GM12878 (cell line): Measurements from ENCODE around the gene TUBA1B. TPM values are rescaled to one million over a fixed set of nuclear protein-coding genes. Genes with fewer than 3 reads are reported as not detected.

Experiments
- ATAC-seq: fragments of 200-7000 bp; cut with Tn5 transposase; 3 replicates; pipeline ENCODE4 v1.9.1; 2020; ENCODE audit warnings: mild to moderate bottlenecking, moderate library complexity
- BruUV-seq: library from RNA; stranded (reverse); fragments of 400-500 nt; replicated peaks from 2 replicates; lab custom pipeline; 2021; lab: Mats Ljungman, UMichigan
- CTCF ChIA-PET: fragments of 300-600 bp; sonication (Branson Sonifier 250); formaldehyde crosslinking; extraction: SDS; loops from one replicate; lab custom pipeline; 2021; ENCODE audit warnings: inconsistent platforms; lab: Yijun Ruan, JAX
- POLR2A ChIA-PET: fragments of 350-600 bp; formaldehyde crosslinking; extraction: SDS; loops from one replicate; lab custom pipeline; 2021; ENCODE audit warnings: inconsistent platforms; lab: Charles Lee
- RAD21 ChIA-PET: fragments of 300-600 bp; sonication (Branson Sonifier 250); formaldehyde crosslinking; loops from one replicate; lab custom pipeline; 2023; ENCODE audit warnings: antibody characterized with exemption; ENCODE audit not compliant: unreplicated experiment; lab: Charles Lee
- SMC1A ChIA-PET: fragments of 300-600 bp; sonication (Branson Sonifier 250); formaldehyde crosslinking; loops from one replicate; lab custom pipeline; 2023; ENCODE audit not compliant: unreplicated experiment, uncharacterized antibody; lab: Charles Lee
- DNase-seq: peaks from one replicate; pipeline ENCODE4 v3.0.0-alpha.2; 2011; ENCODE audit warnings: low read depth, low spot score
- FAIRE-seq: peaks from 3 replicates; lab custom pipeline; 2011; peaks lifted over from hg19 to GRCh38; lab: Jason Lieb, UNC
- H2AFZ ChIP-seq: 2 replicates; pipeline ENCODE4 v1.6.0; 2011; ENCODE audit warnings: low read depth, low read length, control low read depth; ENCODE audit not compliant: control insufficient read depth
- H3K27ac ChIP-seq: 2 replicates; pipeline ENCODE4 v1.5.1; 2011; ENCODE audit warnings: control low read depth; ENCODE audit not compliant: control insufficient read depth, insufficient read depth
- H3K27me3 ChIP-seq, 2 experiments: replicated peaks in 1 of 2; 2 replicates each; pipeline versions ENCODE4 v1.6.0 to v1.6.1; 2011; ENCODE audit warnings: low read length in 1 of 2; ENCODE audit not compliant: control insufficient read depth in 2 of 2, insufficient read depth in 2 of 2
- H3K36me3 ChIP-seq, 2 experiments: 2 replicates each; pipeline ENCODE4 v1.5.1; 2011; ENCODE audit warnings: low read length in 1 of 2; ENCODE audit not compliant: control insufficient read depth in 2 of 2, insufficient read depth in 2 of 2
- H3K4me1 ChIP-seq: 2 replicates; pipeline ENCODE4 v1.6.1; 2011; ENCODE audit warnings: mild to moderate bottlenecking, low read length, moderate library complexity, mixed read lengths; ENCODE audit not compliant: control insufficient read depth, insufficient read depth
- H3K4me2 ChIP-seq: 2 replicates; pipeline ENCODE4 v1.6.0; 2011; ENCODE audit warnings: control low read depth; ENCODE audit not compliant: control insufficient read depth, insufficient read depth
- H3K4me3 ChIP-seq: fragments of 200-600 bp; sonication (generic); 2 replicates; pipeline ENCODE4 v1.5.1; 2016
- H3K79me2 ChIP-seq: 2 replicates; pipeline ENCODE4 v1.6.0; 2011; ENCODE audit warnings: low read length; ENCODE audit not compliant: control insufficient read depth, insufficient read depth
- H3K9ac ChIP-seq: 2 replicates; pipeline ENCODE4 v1.8.0; 2011; ENCODE audit warnings: low read length, control low read depth, mixed read lengths; ENCODE audit not compliant: control insufficient read depth, insufficient read depth
- H3K9me3 ChIP-seq: replicated peaks from 3 replicates; pipeline ENCODE4 v1.5.1; 2011; ENCODE audit warnings: mild to moderate bottlenecking, low read length; ENCODE audit not compliant: control insufficient read depth, insufficient read depth
- H4K20me1 ChIP-seq: 2 replicates; pipeline ENCODE4 v1.6.0; 2011; ENCODE audit not compliant: control insufficient read depth, insufficient read depth
- CHD4 ChIP-seq: fragments of 200-600 bp; sonication (generic); IDR thresholded peaks from 2 replicates; pipeline ENCODE4 v1.6.1; 2016; ENCODE audit warnings: mild to moderate bottlenecking
- ETV6 ChIP-seq, 2 experiments: fragments of 450-650 bp in 1 of 2; IDR thresholded peaks in 1 of 2; conservative IDR thresholded peaks in 1 of 2; 2 replicates each; pipeline ENCODE4 v1.6.1; 2014; ENCODE audit warnings: antibody characterized with exemption in 1 of 2, borderline replicate concordance in 1 of 2, low read depth in 1 of 2, mild to moderate bottlenecking in 1 of 2, moderate library complexity in 1 of 2
- IRF3 ChIP-seq: fragments of 450-650 bp; IDR thresholded peaks from 2 replicates; pipeline ENCODE4 v1.6.1; 2014; ENCODE audit warnings: mild to moderate bottlenecking
- JUNB ChIP-seq: IDR thresholded peaks from 2 replicates; pipeline ENCODE4 v1.6.1; 2016; ENCODE audit warnings: antibody characterized with exemption, mild to moderate bottlenecking
- JUND ChIP-seq: IDR thresholded peaks from 2 replicates; pipeline ENCODE4 v1.6.1; 2012; ENCODE audit warnings: low read depth, mild to moderate bottlenecking, low read length, improper control_type of control experiment, moderate library complexity
- KDM1A ChIP-seq: fragments of 200-600 bp; sonication (generic); IDR thresholded peaks from 2 replicates; pipeline ENCODE4 v1.6.1; 2016; ENCODE audit warnings: borderline replicate concordance
- MEF2B ChIP-seq: fragments of 450-650 bp; IDR thresholded peaks from 2 replicates; pipeline ENCODE4 v1.6.1; 2018; ENCODE audit warnings: mild to moderate bottlenecking, moderate library complexity; ENCODE audit not compliant: partially characterized antibody, poor library complexity, severe bottlenecking
- MYC ChIP-seq: IDR thresholded peaks from 2 replicates; pipeline ENCODE4 v1.6.1; 2011; ENCODE audit warnings: mild to moderate bottlenecking, low read length, moderate library complexity, inconsistent platforms; ENCODE audit not compliant: insufficient read depth, insufficient replicate concordance, insufficient read length, severe bottlenecking
- NFYB ChIP-seq: IDR thresholded peaks from 2 replicates; pipeline ENCODE4 v1.6.1; 2011; ENCODE audit warnings: low read depth, mild to moderate bottlenecking, low read length, improper control_type of control experiment, moderate library complexity; ENCODE audit not compliant: insufficient read depth
- NR2C2 ChIP-seq: IDR thresholded peaks from 2 replicates; pipeline ENCODE4 v1.6.1; 2011; ENCODE audit warnings: borderline replicate concordance, low read depth; ENCODE audit not compliant: control insufficient read depth, insufficient read length
- PML ChIP-seq: IDR thresholded peaks from 2 replicates; pipeline ENCODE4 v1.6.1; 2012; ENCODE audit warnings: low read length, inconsistent platforms
- RAD51 ChIP-seq: fragments of 450-650 bp; IDR thresholded peaks from 2 replicates; pipeline ENCODE4 v1.6.1; 2016; ENCODE audit warnings: moderate library complexity, mild to moderate bottlenecking, inconsistent platforms
- RCOR1 ChIP-seq: conservative IDR thresholded peaks from 2 replicates; pipeline ENCODE4 v1.6.1; 2012; ENCODE audit warnings: low read depth, low read length, improper control_type of control experiment
- TAF1 ChIP-seq: IDR thresholded peaks from 2 replicates; pipeline ENCODE4 v1.6.1; 2011; ENCODE audit warnings: mild to moderate bottlenecking, low read depth, low read length, borderline replicate concordance
- USF2 ChIP-seq: IDR thresholded peaks from 2 replicates; pipeline ENCODE4 v1.6.1; 2011; ENCODE audit warnings: low read depth, low read length, improper control_type of control experiment, borderline replicate concordance
- ZBTB4 ChIP-seq: fragments of 450-650 bp; formaldehyde crosslinking; IDR thresholded peaks from 2 replicates; pipeline ENCODE4 v1.4.0; 2022; ENCODE audit warnings: mild to moderate bottlenecking, moderate library complexity
- ZNF24 ChIP-seq: fragments of 450-650 bp; IDR thresholded peaks from 2 replicates; pipeline ENCODE4 v1.6.1; 2017; ENCODE audit warnings: antibody characterized with exemption, mild to moderate bottlenecking
- WGBS: methylation state at CpG from one replicate; pipeline ENCODE4 v1.1.6; 2016; ENCODE audit warnings: low lambda C conversion rate; ENCODE audit not compliant: insufficient replicate concordance, insufficient coverage; ENCODE audit errors: missing lambda C conversion rate; 5-methylcytosine and 5-hydroxymethylcytosine counted together
- in situ Hi-C: fragments of 300-500 bp; cut with MboI; formaldehyde crosslinking; loops from 9 replicates; pipeline ENCODE4 v1.14.3; 2018; ENCODE audit warnings: mixed read lengths
- intact Hi-C: fragments of 100-400 bp; cut with micrococcal nuclease; formaldehyde crosslinking; loops from one replicate; pipeline ENCODE4 v1.14.2; 2022; ENCODE audit not compliant: unreplicated experiment
- polyA plus RNA-seq, 11 experiments: library from polyadenylated mRNA; depleted of rRNA in 4 of 11; unstranded in 6 of 11; stranded (reverse) in 5 of 11; fragments of >200 nt; fragmentation: Nextera tagmentation in 4 of 11; fragmentation: Illumina TruSeq in 1 of 11; extraction: Ambion mirVana in 4 of 11; extraction: Trizol in 1 of 11; gene quantifications; 1 replicate in 1 of 11; 2 replicates in 10 of 11; pipeline versions ENCODE4 v1.2.1 to v1.2.3, GENCODE V29; 2011 to 2016; ENCODE audit warnings: inconsistent platforms in 2 of 11, missing spikeins in 2 of 11, low read depth in 1 of 11
- total RNA-seq, 4 experiments: library from RNA; depleted of rRNA in 3 of 4; stranded (reverse); fragments of >200 nt in 3 of 4; fragmentation: Illumina TruSeq in 1 of 4; extraction: Trizol in 1 of 4; gene quantifications; 2 replicates each; pipeline versions ENCODE4 v1.2.1 to v1.2.3, GENCODE V29; 2013 to 2021

TUBA1B gene
- total and polyA plus RNA-seq, 10 of the 15 experiments (the other 5 are each of a cell fraction or from before 2014, with no cell fraction given): 2,328 to 4,712 (median 3,552) TPM

GRCh38 chr12:49138587-49138986 lies 7.4 kb upstream of the TUBA1B start:
- BruUV-seq: no TSS peak
- H3K9ac ChIP-seq: no peak overlapping the region
- ATAC-seq (peak; percentile 76), FAIRE-seq (no peak), DNase-seq (no peak)
- no peaks in the 10 kb centered on the region for H3K27me3 ChIP-seq
- intact Hi-C loops: loop anchor here (2.0 kb wide), 1 partner anchor 52 kb away; no protein-coding TSS in a partner anchor
- no peak overlapping the region for H3K4me2 ChIP-seq
- H3K79me2 ChIP-seq: peaks cover 5% of the 10 kb centered on the region
- no peak overlapping the region for H3K4me3 ChIP-seq
- H4K20me1 ChIP-seq: no peaks in the 10 kb centered on the region
- ChIA-PET RAD21 (interaction anchor here (1.0 to 1.1 kb wide), 2 partner anchors 29 to 50 kb away, joined by 3 to 7 read pairs; partner anchors contain the start of gene TUBA1A), SMC1A (interaction anchor here (0.8 to 1.3 kb wide), 2 partner anchors 11 to 62 kb away, joined by 3 to 4 read pairs; no protein-coding TSS in a partner anchor), CTCF (interaction anchor here (1.2 to 2.4 kb wide), 4 partner anchors 9 to 51 kb away, joined by 3 to 8 read pairs (median 4); no protein-coding TSS in a partner anchor), POLR2A (interaction anchor here (0.7 to 1.5 kb wide), 5 partner anchors 8 to 69 kb away, joined by 3 to 4 read pairs (median 3); partner anchors contain the start of genes RHEBL1 and TUBA1A)
- H3K36me3 ChIP-seq: no peaks in the 10 kb centered on the region; a peak in 1 of 4 replicates
- peaks cover 5% of the 10 kb centered on the region for H3K4me1 ChIP-seq
- H3K9me3 ChIP-seq: no peaks in the 10 kb centered on the region
- no peak overlapping the region for H2AFZ ChIP-seq
- H3K27ac ChIP-seq: no peak overlapping the region
- 70% methylated on average over 2 of the region's 2 CpGs for WGBS
- in situ Hi-C loops: no loop called here
- TF ChIP-seq RAD51 (peak; percentile 60; the same call in 1 of the 2 replicates), TAF1 (no peak), NR2C2 (no peak), IRF3 (no peak), MEF2B (peak; percentile 72), CHD4 (no peak), ETV6 (conservative IDR thresholded peaks at IDR 0.05 in 1 of 2, IDR thresholded peaks at IDR 0.05 in 1 of 2; ENCODE audit: borderline replicate concordance in 1 of 2, low read depth in 1 of 2) (no peak), RCOR1 (no peak), JUND (no peak), ZNF24 (no peak), MYC (no peak), JUNB (no peak), PML (no peak), USF2 (peak; percentile 11; the same call in 1 of the 2 replicates), ZBTB4 (no peak), NFYB (peak; percentile 69; the same call in 1 of the 2 replicates), KDM1A (no peak)
